ENCODE data around the gene PLEKHB1. TPM values are rescaled to one million over a fixed set of nuclear protein-coding genes. Genes with fewer than 3 reads are reported as not detected.

PLEKHB1 gene
- total and polyA plus RNA-seq, 7 donors = 0.33 to 13.7 (median 8.7) TPM

DNA sequence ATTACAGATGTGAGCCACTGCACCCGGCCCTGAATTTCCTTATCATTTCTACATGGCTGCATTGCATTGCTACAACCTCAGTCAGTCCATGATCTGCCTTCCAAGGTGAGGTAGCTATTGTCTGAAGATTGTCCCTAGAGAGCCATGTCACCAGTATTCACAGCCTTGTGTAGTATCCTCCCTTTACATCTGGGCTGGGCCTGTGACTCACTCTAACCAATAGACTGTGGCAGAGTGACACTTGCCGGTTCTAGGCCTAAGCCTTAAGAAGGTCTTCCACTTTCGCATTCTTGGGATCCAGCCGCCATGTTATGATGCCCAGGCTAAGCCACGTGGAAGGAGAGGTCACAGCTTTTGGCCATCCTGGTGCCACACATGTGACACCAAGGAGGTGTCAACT, 10.1 kb upstream of the PLEKHB1 start:
- no peak for DNase-seq
- 87 to 91% (median 88%) methylated on average over 5 of the region's 5 CpGs for WGBS, 3 donors
- no peak overlapping the region for H3K4me3 ChIP-seq
- no peaks in the 10 kb centered on the region for H3K27me3 ChIP-seq (ENCODE audit: insufficient read depth in 3 of 3, low read length in 2 of 3)
- H3K36me3 ChIP-seq (ENCODE audit: insufficient read depth in 1 of 2, low read depth in 1 of 2) = no peaks in the 10 kb centered on the region
- no peak for TF ChIP-seq CTCF (IDR thresholded peaks at IDR 0.05)
- intact Hi-C loops (cut with DNase I) = no loop called here
- no peak overlapping the region for H3K27ac ChIP-seq
- H3K4me1 ChIP-seq = no peaks in the 10 kb centered on the region
- ATAC-seq = no peak
- no peaks in the 10 kb centered on the region for H3K9me3 ChIP-seq

DNA sequence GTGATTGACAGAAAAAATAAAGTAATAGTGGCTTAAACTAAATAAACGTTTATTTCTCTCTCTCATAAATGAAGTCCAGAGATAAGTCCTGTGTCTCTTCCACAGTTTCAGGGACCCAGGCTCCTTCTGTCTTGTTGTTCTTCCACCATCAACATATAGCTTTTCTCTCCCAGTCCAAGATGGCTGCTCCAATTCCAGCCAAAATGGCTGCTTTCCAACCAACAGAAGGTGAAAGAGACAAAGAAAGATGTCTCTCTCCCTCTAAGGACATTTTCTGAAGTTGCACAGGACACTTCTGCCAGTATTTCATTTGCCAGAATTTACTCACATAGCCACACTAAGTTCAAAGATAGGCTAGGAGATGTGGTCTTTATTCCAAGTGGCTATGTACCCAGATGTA, 9.4 kb upstream of the PLEKHB1 start:
- no peak for DNase-seq

GRCh38 chr11:73640592-73640991, 5.8 kb upstream of the PLEKHB1 start:
- Histone ChIP-seq H3K9me3 (no peaks in the 10 kb centered on the region), H3K4me3 (no peak overlapping the region), H3K36me3 (ENCODE audit: insufficient read depth in 1 of 2, low read depth in 1 of 2) (no peaks in the 10 kb centered on the region), H3K4me1 (no peaks in the 10 kb centered on the region), H3K27me3 (ENCODE audit: insufficient read depth in 3 of 3, low read length in 2 of 3) (no peaks in the 10 kb centered on the region), H3K27ac (no peak overlapping the region)
- ATAC-seq (no peak), DNase-seq (no peak)
- intact Hi-C loops (cut with DNase I) = no loop called here
- WGBS, 3 donors = 56 to 67% (median 62%) methylated on average over 2 of the region's 2 CpGs
- no peak for TF ChIP-seq CTCF (IDR thresholded peaks at IDR 0.05)

More for the DNA sequence above, 9.4 kb upstream of the PLEKHB1 start:
- no peaks in the 10 kb centered on the region for H3K4me1 ChIP-seq
- H3K9me3 ChIP-seq = no peaks in the 10 kb centered on the region
- intact Hi-C loops (cut with DNase I) = no loop called here
- no peaks in the 10 kb centered on the region for H3K36me3 ChIP-seq (ENCODE audit: insufficient read depth in 1 of 2, low read depth in 1 of 2)
- WGBS, 3 donors = 67 to 90% (median 81%) methylated on average over 1 of the region's 1 CpG
- TF ChIP-seq CTCF (IDR thresholded peaks at IDR 0.05) = no peak
- ATAC-seq = no peak
- no peak overlapping the region for H3K4me3 ChIP-seq
- no peak overlapping the region for H3K27ac ChIP-seq
- no peaks in the 10 kb centered on the region for H3K27me3 ChIP-seq (ENCODE audit: insufficient read depth in 3 of 3, low read length in 2 of 3)

DNA sequence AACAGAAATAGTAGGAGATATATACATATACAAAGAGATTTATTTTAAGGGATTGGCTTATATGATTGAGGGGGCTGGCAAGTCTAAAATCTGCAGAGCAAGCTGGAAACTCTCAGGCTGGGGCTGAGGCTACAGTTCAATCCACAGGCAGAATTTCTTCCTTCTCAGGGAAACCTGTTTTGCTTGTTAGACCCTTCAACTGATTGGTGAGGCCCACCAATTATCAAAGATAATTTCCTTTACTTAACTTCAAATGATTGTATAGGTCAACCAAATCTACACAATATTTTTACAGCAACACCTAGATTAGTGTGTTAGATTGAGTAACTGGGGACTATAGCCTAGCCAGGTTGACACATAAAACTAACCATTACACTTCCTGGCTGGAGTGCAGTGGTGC, 4.7 kb upstream of the PLEKHB1 start:
- no peak overlapping the region for H3K4me3 ChIP-seq
- no peaks in the 10 kb centered on the region for H3K36me3 ChIP-seq (ENCODE audit: insufficient read depth in 1 of 2, low read depth in 1 of 2)
- no peak overlapping the region for H3K27ac ChIP-seq
- DNase-seq = no peak
- H3K27me3 ChIP-seq (ENCODE audit: insufficient read depth in 3 of 3, low read length in 2 of 3) = no peaks in the 10 kb centered on the region
- ATAC-seq = no peak
- H3K9me3 ChIP-seq = no peaks in the 10 kb centered on the region
- intact Hi-C loops (cut with DNase I) = no loop called here
- TF ChIP-seq CTCF (IDR thresholded peaks at IDR 0.05) = no peak
- no peaks in the 10 kb centered on the region for H3K4me1 ChIP-seq

DNA sequence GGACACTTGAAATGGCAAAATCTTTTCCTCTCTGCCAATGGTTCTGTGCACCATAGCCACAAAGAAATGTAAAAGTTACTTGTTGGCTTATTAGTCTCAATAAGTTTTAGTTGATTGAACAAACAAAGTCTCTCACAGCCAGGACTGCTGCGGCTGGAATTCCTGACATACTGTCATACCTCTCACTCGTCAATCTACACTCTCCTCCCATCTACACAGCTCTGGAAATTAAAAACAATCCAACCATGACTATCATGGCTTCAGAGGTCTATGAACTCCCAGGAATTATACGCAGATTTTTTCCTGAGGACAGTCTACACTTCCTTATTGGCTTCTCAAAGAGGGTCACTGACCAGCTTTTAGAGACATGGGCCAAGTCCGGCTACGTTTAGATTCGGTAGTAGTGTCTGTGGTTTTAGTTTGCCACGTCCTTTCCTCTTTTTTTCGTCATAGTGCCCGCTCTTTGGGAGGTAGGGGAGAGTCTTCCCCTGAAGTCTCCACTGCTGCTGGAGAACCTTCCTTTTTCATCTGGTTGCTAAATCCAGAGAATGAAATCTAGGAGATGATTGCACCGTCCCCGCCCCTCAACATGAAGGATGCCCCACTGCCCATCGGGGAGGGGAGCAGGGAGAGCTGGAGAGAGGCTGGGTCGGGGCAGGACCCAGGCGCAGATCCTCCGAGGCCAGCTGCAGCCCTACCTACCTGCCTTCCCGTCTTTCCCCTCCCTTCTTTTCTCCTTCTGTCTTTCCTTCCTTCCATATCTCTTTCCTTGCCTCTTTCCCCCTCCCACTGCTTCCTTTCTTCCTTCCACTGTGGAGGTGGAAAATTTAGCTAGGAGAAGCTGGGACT, 1.0 kb upstream of the PLEKHB1 start:
- H3K4me1 ChIP-seq = peaks cover 3% of the 10 kb centered on the region
- H3K36me3 ChIP-seq (ENCODE audit: insufficient read depth in 1 of 2, low read depth in 1 of 2) = no peaks in the 10 kb centered on the region
- no peak overlapping the region for H3K4me3 ChIP-seq
- no peak for ATAC-seq
- H3K27me3 ChIP-seq (ENCODE audit: insufficient read depth in 3 of 3, low read length in 2 of 3) = no peaks in the 10 kb centered on the region
- intact Hi-C loops (cut with DNase I) = no loop called here
- WGBS, 3 donors = 53 to 55% (median 53%) methylated on average over 16 of the region's 16 CpGs
- TF ChIP-seq CTCF (IDR thresholded peaks at IDR 0.05) = no peak
- no peak for DNase-seq
- H3K27ac ChIP-seq = no peak overlapping the region
- no peaks in the 10 kb centered on the region for H3K9me3 ChIP-seq
